Right renal pelvis (tissue), 4 donors: ENCODE measurements around the gene MYO1G. TPM values are rescaled to one million over a fixed set of nuclear protein-coding genes. Genes with fewer than 3 reads are reported as not detected.
"Not testable (repeated sequence)": the region's sequence is repeated elsewhere in the genome, so short reads cannot be mapped to it uniquely, and the experiment has no call there.

Source experiments
- DNase-seq, 4 donors: peaks; one replicate each; pipeline ENCODE4 v3.0.0-alpha.2; 2013; ENCODE audit warnings: low read depth in 4 of 4, low spot score in 3 of 4, missing footprints in 1 of 4
- polyA plus RNA-seq, 4 donors: library from polyadenylated mRNA; unstranded; fragments of 120-200 nt; gene quantifications; one replicate each; pipeline ENCODE4 v1.2.1, GENCODE V29; 2013; ENCODE audit not compliant: insufficient read length in 4 of 4

The MYO1G gene
- polyA plus RNA-seq, 4 donors = 0.31 to 0.60 (median 0.47) TPM

DNA sequence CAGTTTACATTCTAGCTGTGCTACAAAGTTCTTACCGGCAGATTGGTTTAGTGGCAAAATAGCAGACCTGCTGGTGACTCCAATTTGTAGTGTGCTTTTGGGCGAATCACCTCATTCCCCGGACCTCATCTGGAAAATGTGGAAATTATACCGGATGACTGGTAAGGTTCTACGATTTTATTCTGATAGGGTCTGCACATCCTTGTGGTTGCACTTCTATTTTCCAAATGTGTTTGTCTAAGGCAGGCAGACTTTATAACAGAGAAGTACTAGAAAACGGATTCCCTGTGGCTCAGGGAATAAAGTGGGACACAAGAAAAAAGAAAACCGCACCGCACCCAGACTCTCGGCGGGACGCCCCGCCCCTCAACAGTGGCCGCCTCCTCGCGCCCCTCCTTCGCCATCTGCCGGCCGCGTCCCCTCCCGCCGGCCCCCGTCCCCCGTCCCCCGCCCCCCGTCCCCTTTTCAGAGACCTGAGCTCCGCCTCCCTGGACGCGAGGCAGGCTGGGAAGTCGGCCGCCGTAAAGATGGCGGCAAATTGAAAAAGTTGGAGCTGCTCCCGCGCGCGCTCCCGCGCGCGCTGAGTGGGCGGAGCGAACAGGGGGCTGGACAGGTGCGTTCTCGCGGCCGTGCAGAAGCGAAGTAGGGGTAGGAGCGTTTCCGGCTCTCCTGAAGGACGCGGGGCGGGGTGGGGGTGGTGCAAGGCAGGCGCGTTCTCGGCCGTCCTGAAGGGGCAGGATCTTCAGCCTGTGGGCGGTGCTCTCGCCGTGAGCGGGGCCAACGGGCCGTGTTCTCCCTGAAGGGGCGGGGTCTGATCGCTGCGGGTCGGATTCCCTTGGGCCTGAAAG lies 20.7 kb upstream of the MYO1G start:
- peak; percentile 96 to 99 (median 97) for DNase-seq

GRCh38 chr7:44998153-44998871 lies 19.5 kb upstream of the MYO1G start:
- DNase-seq = no peak

GRCh38 chr7:44995555-44996493 lies 17.0 kb upstream of the MYO1G start:
- DNase-seq = no peak

- DNase-seq = no peak
Observed at GRCh38 chr7:44994877-44995554, 16.2 kb upstream of the MYO1G start.

DNA sequence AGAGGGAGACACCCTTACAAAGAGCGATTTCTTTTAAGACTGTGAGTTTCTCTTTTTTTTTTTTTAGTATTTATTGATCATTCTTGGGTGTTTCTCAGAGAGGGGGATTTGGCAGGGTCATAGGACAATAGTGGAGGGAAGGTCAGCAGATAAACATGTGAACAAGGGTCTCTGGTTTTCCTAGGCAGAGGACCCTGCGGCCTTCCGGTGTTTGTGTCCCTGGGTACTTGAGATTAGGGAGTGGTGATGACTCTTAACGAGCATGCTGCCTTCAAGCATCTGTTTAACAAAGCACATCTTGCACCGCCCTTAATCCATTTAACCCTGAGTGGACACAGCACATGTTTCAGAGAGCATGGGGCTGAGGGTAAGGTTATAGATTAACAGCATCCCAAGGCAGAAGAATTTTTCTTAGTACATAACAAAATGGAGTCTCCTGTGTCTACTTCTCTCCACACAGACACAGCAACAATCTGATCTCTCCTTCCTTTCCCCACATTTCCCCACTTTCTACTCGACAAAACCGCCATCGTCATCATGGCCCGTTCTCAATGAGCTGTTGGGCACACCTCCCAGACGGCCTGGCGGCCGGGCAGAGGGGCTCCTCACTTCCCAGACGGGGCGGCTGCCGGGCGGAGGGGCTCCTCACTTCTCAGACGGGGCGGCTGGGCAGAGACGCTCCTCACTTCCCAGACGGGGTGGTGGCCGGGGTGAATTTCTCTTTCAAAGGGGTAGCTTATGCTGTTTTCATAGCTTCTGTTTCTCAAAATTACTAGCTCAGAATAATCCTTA lies 13.4 kb upstream of the MYO1G start:
- DNase-seq = not testable (repeated sequence)

DNA sequence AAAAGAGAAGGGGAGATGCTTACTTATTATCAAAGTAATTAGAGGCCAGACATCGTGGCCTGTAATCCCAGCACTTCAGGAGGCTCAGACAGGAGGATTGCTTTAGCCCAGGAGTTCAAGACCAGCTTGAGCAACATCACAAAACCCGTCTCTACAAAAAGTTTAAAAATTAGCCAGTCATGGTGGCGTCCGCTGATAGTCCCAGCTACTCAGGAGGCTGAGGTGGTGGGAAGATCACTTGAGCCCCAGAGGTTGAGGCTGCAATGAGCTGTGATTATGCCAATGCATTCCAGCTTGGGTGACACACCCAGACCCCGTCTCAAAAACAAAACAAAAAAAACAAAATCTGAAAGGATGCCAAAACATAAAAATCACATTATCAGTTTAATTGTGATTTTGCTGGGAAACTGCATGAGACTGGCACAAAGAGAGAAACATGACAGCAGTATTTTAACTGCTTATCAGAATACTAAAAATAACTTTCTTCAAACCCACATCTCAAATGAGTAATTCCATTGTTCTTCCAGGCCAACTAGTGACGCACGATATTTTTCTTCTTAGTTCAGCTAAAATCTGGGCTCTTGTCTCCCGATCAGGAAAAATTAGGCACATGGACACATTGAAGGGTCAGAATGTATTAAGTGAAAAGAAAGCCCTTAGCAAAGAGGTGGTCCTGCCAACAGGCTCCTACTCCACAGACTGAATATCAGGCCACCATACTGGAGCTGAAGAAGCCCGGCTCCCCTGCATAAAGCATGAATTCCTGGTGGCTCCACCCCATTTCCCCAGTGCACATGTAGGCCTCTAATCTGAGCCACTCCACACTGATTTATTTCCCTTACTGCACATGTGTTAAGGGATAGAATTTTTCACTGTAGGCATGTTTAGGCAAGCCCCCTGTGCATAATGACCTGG lies 11.6 kb upstream of the MYO1G start:
- no peak for DNase-seq

- DNase-seq = no peak
Observed at GRCh38 chr7:44989132-44989531, 10.3 kb upstream of the MYO1G start.

DNA sequence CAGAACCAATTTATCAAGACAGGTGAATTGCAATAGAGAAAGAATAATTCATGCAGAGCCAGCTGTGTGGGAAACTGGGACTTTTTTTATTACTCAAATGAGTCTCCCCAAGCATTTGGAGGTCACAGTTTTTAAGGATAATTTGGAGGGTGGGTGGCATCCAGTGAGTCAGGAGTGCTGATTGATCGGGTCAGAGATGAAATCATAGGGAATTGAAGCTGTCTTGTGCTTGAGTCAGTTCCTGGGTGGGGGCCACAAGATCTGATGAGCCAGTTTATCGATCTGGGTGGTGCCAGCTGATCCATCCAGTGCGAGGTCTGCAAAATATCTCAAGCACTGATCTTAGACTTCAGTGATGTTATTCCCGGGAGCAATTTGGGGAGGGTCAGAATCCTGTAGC lies 9.9 kb upstream of the MYO1G start:
- DNase-seq = no peak

GRCh38 chr7:44987996-44988395 lies 9.2 kb upstream of the MYO1G start:
- DNase-seq = no peak

- no peak for DNase-seq
Observed at GRCh38 chr7:44987457-44987856, 8.6 kb upstream of the MYO1G start.

DNA sequence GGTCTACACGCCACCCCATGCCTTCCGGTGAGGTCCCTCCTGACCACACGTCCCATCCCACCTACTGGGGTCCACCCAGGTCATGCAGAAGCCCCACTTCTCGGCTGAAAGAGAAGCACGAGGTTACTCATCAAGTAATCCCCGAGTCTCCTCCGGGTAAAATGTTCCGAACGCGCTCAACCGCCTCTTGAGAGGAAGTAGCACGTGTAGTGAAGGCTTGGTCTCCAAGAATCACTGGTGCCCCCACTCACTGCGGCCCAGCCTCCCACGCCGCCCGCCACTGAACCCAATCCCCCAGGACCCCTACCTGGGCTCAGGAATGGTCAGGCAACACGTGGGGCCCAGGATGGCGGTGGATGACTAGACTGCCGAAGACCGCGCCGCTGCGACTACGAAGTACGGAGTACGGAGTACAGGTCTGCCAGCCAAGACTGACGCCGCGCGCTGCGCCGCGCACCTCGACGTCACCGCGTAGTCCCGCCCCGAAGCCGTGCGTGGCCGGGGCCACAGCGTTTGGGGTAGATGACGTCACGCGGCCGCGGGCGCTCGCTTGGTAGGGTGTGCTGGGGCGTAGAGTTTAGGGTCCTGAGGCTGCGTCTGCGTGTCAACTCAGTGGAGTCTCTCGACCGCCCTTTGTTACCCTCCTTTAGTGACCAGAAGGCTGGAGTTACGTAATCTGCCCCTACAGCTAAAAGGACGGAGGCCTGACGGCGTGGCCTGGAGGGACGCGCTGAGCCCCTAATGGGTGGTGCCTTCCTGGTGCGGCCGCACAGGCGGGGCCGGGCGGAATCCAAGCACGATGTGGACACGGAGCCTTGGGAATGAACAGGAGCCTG lies 7.6 kb upstream of the MYO1G start:
- DNase-seq = peak; percentile 78 to 92 (median 88)

GRCh38 chr7:44985900-44986217 lies 7.0 kb upstream of the MYO1G start:
- DNase-seq = no peak

GRCh38 chr7:44985033-44985695 lies 6.3 kb upstream of the MYO1G start:
- DNase-seq = no peak

GRCh38 chr7:44984478-44984758 lies 5.6 kb upstream of the MYO1G start:
- DNase-seq = no peak

DNA sequence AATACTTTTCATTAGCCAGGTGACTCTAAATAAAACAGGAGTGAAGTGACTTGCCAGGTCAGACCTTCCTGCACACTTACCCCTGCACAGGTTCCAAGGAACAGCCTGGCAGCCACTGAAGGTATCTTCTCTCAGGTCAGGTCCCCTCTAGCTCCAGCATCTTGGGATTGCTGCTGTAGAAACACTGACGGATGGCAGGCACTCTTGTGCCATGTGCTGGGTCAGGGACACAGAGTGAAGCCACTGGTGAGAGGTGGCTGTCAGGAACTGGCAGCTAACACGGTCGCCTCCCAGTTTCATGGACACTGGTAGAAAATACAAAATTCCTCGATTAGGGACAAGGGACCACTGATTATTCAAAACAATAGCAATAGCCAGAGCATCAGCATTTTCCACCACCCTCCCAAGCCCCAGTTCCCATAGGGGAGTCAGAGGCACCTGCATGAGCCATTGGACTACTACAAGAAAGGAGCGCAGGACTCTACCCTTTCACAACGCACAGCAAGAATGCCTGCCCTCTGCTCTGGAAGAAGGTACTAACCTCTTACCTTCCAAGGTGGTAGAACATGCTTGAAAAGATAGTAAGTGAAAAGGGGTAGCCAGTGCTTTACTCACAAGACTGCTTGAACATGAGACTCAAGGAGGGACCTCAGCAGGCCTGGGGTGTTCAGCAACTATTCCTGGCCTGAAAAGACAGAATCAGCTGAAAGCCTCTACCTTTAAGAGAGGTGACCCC lies 5.1 kb upstream of the MYO1G start:
- no peak for DNase-seq

GRCh38 chr7:44982970-44983369 lies 4.2 kb upstream of the MYO1G start:
- DNase-seq = no peak

DNA sequence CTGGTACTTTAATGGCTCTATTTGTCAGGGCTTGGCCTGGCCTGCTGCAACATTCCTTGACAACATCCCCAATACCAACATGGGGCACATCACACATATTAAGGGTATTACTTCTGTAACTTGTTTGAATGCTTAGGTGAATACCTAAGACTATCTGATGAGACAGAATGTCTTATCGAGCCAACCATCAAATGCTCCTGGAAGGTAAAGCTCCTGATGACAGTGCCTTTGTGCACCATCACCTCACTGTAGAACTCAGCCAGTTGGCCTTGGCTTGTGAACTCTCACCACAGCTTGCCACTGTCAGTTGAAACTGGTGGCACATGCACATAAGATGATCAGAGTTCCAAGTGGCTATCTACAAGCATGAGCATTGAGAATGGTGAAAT lies 3.7 kb upstream of the MYO1G start:
- DNase-seq = no peak
